Activated CD4-positive, alpha-beta T cell treated with anti-CD3 and anti-CD28 coated beads, Interleukin-2, amount 50 U/mL, for 4 hours (primary cell): ENCODE results near the gene KPNA3.
"Not testable (repeated sequence)": the region's sequence is repeated elsewhere in the genome, so short reads cannot be mapped to it uniquely, and the experiment has no call there.

Source experiments
- DNase-seq, 2 experiments: peaks; one replicate each; pipeline ENCODE4 v3.0.0-alpha.2; 2020

KPNA3 gene

DNA sequence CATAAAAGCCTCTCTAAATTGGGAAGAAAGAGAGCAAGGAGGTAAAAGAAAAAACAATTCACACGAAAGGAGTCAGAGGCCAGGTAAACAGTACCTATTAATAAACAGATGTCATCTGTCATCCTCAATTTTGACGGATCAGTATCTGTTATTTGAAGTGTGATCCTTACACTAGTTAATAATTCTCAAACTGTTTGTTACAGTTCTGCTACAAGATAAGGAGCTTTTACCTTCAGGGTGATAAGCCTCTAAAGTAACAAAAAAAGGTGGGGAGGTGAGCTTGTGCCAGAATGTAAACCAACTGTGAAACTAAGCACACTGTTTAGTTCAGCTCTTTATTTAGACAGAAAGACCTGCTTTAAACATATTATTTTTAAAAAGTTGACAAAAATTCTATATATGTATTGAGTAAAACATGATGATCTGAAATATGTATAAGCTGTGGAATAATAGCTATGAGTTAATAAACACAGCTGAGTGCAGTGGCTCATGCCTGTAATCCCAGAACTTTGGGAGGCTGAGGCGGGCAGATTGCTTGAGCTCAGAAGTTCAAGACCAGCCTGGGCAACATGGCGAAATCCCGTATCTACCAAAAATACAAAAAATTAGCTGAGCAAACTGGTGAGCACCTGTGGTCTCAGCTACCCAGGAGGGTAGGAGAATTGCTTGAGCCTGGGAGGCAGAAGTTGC is 52.8 kb downstream of the KPNA3 start:
- no peak for DNase-seq

DNA sequence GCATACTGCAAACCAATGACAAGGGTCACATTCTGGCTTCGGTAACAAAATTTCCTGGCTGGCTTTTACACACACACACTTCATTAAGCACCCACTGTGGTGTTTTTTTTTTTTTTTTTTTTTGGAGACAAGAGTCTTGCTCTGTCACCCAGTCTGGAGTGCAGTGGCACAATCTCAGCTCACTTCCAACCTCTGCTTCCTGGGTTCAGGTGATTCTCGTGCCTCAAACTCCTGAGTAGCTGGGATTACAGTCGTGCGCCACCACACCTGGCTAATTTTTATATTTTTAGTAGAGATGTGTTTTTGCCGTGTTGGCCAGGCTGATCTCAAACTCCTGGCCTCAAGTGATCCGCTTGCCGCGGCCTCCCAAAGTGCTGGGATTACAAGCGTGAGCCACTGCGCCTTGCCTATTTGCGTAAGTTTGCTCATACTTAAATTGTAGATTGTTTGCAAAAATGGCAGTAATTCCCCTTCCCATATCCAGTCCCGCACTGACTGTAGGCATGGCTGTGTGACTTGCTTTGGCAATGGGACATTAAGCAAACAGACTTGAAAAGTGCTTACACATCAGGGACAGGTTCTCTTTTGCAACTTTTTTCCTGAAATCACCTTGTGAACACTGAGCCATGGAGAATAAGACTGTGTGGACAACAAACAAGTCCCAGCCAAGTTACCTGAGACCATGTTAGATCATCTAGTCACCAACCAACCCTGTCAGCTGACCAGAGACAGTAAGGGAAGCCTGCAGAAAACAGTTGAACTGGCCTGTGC is 59.1 kb downstream of the KPNA3 start:
- DNase-seq, result no peak

DNA sequence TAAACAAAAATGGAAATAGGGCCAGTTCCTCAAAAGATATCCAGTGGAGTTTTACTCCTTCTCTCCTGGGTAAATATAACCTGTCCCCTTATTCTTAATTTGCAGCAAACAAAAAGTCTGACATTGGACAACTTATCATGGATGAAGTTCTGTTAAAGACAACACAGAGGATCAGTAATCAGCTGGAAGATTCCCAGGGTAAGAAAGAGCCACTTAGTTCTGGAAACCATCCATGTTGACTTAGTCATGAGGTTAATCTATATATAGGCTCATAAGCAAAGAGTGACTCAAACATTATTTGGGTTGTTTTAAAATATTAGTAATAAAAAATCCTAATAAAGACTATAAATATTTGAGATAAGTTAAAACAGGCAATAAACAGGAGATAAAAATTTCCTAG is 60.7 kb downstream of the KPNA3 start:
- DNase-seq, result no peak

DNA sequence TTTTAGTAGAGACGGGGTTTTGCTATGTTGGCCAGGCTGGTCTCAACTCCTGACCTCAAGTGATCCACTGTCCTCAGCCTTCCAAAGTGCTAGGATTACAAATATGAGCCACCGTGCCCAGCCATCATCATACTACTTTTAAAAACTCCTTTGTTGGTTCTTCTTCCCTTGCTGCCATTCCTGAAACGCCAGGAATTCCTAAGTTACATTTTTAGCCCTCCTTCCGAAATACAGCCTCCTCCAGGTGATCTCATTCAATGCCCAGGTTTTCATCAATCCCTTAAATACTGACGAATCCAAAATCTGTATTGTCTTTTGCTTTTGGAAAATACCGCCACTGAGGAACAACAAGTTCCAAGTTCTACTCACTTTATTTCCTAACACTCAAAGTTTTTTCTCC is 75.9 kb downstream of the KPNA3 start:
- no peak for DNase-seq

DNA sequence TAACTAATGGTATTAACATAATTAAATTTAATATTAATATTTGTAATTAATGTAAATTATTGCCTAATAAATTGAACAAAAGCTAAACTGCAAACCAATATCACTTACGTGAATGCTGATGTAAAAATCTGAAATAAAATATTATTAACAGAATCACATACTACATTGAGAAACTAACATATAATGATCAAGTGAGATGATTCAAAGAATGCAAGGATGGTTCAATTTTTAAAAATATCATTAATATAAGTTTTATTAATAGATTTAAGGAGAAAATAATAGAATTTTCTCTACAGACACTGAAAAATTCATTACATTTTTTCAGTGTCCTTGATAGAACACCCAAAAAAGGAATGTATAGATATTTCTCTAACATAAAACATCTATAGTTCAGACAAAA is 77.7 kb downstream of the KPNA3 start:
- no peak for DNase-seq

DNA sequence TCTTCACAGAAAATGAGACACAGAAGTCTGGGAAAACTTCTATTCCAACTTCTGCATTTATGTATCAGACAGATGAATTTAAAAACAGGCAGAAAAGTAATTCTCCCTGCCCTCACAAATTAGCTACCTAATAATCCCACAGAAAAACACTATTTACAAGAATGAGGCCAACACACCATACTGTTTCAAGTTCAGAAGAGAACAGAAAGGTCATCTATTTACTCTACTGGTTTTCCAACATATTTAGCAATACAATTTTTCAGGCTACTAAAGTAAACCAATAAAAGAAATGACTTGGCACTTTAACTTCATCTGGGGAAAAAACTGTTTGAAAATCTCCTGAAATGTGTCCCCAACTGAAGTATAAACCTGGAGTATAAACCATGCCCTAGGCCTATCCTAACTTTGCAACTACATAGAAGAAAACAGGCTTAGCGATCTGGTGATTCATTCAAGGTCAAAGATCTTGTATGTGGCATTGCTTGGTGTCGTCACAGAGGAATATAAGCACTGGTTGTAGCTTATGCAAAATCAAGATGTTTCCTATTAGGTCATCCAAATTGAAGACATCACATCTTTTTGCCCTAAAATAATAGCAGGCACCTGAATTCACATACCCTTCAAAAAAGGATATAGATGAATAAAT is 81.1 kb downstream of the KPNA3 start:
- no peak for DNase-seq

DNA sequence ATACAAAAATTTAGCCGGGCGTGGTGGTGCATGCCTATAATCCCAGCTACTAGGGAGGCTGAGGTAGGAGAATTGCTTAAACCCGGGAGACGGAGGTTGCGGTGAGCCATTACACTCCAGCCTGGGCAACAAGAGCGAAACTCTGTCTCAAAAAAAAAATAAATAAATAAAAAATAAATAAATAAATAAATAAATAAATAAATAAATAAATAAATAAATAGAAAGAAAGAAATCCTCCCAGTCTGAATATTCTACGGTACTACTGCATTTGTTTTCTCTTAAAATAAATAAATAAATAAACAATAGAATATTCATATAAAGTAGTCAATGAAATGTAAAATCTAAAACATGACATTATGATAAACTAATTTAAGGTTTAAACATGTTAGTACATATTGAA is 88.2 kb downstream of the KPNA3 start:
- DNase-seq, result not testable (repeated sequence)

DNA sequence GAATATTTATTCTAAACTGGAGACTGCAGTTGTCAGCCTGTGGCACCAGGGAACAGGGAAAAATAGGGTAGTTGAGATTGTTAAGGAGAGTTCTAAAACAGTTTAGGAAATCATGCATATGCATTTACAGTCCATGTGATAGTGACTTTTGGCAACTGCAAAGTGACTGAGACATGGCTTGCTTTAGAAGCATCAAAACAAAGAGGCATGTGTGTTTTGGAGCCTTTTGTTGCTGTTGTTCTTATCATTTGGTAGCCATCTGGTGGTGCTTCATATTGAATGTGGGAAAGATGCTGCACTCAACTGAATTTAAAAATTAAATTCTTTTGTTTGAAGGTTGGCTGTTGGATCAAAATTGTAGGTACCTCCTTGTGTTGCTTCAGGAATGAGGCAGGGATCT is 91.0 kb downstream of the KPNA3 start:
- DNase-seq, result no peak

DNA sequence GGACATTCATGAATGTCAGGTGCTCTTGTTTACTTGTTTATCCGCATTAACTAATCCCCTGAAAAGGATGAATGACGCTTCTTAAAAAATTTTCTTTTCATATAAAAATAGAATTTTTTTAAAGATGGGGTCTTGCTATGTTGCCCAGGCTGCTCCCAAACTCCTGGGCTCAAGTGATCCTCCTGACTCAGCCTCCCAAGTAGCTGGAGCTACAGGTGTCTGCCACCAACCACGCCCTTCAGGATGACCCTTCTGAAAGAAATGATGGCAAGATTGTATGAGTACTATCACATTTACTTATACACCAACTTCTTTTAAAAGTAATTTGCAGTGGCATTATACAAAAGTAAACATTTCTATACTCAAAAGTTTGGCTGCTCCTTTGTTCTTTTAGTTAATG is 95.0 kb downstream of the KPNA3 start:
- DNase-seq, result no peak

DNA sequence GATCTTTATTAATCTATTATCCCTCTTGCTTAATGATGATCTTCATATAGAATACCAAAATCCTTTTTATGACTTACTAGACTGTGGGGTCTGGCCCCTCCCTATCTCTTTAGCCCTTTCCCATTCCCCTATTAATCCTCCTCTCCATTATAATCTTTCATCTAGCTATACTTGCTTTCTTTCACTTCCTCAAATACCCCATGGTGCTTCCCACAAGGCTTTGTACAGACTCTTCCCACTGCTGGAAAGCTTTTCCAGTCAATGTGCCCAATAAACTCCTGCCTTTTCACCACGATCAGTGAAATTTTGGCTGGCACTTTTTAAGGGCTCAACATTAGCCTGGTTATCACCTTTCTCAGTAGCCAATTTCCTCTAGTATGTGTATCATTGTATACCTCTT is 98.0 kb downstream of the KPNA3 start:
- no peak for DNase-seq

DNA sequence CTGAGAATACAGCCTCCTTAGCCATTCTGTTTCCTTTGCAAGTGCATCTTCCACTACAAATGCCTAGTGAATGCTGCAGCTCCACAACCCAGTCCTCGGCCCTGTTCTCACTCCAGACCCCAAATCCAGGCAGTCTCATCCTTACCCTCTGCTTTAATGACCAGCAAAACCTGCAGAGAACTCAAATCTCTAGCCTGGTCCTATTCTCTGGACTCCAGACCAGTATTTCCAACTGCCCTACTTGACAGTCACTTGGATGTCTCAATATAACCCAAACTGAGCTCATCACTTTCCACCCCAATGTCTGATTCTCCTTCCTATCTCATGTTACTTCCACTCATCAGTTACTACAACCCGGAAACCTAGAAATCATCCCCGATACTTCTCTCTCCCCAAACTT is 98.6 kb downstream of the KPNA3 start:
- DNase-seq, result no peak

DNA sequence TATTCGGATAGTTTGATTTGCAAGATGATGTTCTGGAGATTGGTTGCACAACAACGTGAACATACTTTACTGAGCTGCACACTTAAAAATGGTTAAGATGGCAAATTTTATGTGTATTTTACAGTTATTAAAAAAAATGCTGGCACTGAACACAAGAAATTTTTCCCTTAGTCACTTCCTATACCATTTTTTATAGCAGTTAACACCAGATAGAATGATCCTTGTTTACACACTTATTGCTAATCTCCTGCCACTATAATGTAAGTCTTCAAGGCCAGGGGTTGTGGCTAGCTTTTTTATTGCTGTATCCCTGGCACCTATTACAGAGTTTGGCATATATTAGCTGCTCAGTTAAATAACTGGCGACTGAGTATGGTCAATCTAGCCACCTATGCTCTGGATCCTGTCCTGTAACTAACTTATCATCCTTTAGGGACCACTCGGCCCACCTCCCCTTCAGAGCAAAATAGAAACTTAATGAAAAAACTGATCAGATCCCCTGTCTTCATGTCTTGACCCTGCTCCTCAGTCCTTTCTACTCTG is 99.2 kb downstream of the KPNA3 start:
- DNase-seq, result no peak

DNA sequence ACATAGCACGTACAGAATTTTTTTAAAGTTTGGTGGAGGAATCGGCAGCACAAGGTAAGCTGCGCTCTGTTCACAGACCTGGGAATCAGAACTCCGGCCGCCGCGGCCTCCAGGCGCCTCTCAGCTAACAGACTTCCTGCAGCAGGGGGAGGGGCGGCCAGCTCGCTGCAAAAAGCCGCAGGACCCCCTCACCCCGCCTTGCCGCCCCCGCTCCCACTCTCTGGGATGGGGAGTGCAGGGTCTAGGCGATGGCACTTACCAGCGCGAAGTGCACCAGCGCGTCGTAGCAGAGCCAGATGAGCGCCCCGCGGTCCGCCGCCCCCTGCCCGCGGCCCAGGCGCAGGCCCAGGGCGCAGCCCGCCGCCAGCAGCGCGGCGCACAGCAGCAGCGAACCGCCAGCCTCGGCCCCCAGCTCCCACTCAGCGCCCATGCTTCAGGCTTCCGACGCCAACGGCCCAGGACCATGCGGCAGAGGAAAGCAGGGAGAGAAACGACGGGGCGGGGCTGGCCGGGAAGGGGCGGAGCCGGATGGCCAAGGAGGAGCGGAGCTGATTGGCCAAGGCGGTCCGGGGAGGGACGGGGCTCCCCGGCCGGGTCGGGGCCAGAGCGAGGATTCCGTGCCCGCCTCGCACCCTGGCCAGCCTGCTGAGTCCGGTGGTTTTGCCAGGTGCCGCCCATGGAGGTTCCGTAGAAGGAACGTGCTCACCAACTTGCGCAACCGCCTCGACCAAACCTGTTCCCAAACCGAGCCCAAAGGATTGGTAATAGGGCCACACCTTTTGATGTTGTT is 101.3 kb downstream of the KPNA3 start, which contains the start of gene EBPL:
TSS of gene EBPL (minus strand) at position 492 of the 790 bp plus-strand sequence. CDS start at position 430, 62 bp downstream.
- DNase-seq, result peak; percentile 84 to 85

DNA sequence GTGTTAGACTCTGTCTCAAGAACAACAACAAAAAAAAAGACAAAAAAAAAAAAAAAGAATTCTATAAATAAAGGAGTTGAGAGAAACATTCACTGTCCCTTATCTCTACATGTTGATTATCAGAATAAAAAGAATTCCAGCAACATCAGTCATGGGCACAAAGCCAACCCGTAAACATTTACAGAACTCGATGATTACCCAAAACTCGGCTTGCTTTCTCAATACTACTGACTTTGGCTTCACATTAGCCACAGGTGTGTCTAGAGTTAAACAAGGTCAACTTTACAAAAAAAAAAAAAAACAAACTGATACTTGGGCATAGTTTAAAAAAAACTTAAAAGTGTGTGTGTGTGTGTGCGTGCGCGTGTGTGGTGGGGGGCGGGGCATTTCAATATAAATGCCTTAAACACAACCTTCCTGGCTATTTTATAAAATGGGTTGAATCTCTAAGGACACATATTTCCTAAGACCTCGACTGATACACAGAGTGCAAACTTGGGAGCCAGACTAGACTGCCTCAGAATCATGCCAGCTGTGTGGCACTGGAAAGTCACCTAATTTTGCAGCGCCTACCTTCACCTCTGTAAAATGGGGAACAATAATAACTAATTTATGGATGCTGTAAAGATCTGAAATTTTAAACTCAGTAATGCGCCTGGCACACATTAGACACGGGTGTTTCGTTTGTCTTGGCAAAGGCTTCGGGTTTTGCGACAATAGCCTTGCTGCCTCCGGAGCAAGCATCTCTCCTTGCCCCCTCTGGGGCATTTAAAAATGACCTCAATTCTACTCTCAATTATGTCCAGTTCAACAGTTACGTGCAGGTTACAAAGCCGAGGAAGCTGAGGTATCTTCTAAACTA is 102.1 kb downstream of the KPNA3 start:
- DNase-seq, result no peak

DNA sequence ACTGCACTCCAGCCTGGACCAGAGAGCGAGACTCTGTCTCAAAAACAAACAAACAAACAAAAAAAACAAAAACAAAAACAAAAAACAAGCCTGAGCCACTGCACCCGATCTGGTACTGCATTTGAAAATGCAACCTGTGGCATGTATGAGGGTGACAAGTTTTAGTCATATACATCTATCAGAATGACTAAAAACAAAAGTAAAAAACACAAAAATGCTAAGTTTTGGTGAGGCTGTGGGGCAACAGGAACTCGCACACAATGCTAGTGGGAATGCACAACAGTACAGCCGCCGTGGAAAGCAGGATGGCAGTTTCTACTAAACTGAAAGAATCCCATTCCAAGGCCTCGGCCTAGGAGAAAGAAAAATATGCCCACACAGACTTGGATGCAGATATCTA is 109.0 kb downstream of the KPNA3 start:
- DNase-seq, result no peak

DNA sequence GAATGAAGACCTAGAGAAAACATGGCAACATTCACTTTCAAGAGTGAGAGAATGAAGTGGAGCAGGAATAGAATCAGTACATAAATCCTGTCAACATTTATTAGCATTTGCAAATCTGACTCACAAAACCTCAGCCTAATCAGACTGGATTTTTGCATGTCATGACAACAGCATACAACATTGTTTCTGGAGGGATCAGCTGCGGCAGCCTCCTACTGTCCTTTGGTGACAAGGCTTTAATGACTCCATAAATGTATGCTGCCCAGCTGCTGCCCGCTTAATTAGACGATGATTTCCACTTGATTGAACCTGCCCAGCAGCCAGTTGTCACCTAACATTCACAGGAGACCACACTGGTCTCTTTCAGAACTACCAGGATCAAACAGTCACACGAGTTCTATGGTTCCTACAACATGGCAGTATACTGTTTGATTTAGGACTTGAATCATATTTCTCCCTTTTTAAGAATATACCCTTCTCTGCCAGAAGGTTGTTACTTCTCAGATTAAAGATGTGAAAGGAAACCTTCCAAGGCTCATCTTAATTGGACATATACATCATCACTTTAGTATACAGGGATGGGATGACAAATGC is 110.5 kb downstream of the KPNA3 start:
- no peak for DNase-seq

DNA sequence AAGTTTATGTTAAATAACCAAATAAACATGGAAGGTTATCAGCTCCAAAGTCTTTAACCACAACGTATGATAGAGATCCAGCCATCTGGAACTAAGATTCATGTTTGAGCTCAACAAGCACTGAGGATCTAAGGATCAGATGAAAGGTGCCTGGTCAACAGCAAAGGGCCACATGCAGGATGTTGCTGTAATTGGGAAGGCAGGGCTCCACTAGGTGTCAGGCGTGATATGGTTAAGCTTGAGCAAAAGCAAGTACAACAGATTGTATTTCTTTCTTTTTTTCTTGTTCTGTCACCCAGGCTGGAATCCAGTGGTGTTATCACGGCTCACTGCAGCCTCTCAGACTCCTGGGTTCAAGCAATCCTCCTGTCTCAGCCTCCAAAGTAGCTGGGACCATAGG is 113.2 kb downstream of the KPNA3 start:
- DNase-seq, result no peak

DNA sequence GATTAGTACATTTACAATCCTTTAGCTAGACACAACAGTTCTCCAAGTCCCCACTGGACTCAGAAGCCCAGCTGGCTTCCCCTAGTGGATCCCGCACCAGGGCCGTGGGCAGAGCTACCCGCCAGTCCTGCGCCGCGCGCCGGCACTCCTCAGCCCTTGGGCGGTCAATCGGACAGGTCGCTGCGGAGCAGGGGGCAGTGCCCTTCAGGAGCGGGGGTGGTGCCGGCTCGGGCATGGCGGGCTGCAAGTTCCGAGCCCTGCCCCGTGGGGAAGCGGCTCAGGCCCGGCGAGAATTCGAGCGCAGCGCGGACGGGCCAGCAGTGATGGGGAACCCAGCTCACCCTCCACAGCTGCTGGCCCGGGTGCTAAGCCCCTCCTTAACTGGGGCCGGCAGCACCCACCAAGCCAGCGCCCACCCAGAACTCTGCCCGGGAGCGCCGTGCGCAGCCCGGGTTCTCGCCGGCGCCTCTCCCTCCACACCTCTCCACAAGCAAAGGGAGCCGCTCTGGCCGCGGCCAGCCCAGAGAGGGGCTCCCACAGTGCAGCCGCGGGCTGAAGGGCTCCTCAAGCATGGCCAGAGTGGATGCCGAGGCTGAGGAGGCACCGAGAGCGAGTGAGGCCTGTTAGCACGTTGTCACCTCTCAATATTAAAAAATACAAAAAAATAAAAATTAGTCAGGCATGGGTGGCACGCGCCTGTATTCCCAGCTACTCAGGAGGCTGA is 114.1 kb downstream of the KPNA3 start:
- DNase-seq, result no peak

DNA sequence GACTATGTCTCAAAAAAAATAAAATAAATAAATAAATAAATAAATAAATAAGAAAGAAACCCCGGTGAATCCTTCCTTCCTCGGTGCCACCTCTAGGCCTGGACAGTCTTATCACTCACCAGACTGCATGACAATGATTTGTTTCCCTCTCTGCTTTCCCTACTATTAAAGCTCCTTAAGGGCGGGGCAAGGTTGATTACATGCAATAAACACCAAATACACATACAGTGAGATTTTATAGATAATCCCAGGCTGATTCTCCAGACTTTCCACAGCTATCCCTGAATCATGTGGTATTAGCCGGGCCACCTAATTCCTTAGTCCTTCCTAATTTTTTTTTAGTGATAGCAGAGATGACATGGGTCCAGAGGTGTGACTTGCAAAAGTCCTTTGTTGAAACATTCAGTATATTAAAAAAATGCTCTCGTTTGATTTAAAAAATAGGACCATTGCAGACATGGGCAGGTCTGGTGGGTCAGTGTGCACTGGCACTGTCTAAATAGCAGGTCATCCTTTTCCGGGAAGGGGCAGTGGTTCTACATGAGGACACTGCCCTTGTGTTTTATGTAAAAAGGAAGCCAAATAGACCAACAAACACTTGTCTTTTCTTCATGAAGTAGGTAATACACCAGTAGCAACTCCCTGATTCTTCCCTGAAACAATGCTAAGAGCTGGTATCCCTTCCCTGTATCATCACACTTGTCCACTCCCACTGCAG is 115.7 kb downstream of the KPNA3 start:
- DNase-seq, result no peak

DNA sequence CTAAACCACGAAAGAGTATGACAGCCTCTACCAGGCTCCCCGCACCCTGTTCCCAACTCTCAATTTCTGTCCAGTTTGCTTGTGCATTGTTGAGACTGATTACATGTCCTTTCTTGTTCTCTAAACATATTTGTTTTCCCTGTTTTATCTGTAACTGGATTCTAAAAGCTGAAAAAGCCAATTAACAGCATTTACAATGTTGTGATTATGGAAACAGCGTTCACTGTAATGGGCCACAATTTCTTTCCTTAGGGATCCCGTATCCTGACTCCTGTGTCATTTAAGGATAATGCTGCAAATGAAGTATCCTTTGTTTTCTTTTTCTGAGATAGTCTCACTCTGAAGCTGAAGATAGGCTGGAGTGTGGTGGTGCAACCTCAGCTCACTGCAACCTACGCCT is 121.7 kb downstream of the KPNA3 start:
- DNase-seq, result no peak
